GM18858 (cell line): Measurements from ENCODE around the gene ECSIT.
A peak's percentile ranks its signal among the peaks of the same experiment; 100 is the strongest.
"Not testable (repeated sequence)": the region's sequence is repeated elsewhere in the genome, so short reads cannot be mapped to it uniquely, and the experiment has no call there.

Source experiments
- ATAC-seq: cut with Tn5 transposase; IDR thresholded peaks from one replicate; pipeline ENCODE4 v1.9.1; 2021; ENCODE audit not compliant: unreplicated experiment

ECSIT gene, protein sequence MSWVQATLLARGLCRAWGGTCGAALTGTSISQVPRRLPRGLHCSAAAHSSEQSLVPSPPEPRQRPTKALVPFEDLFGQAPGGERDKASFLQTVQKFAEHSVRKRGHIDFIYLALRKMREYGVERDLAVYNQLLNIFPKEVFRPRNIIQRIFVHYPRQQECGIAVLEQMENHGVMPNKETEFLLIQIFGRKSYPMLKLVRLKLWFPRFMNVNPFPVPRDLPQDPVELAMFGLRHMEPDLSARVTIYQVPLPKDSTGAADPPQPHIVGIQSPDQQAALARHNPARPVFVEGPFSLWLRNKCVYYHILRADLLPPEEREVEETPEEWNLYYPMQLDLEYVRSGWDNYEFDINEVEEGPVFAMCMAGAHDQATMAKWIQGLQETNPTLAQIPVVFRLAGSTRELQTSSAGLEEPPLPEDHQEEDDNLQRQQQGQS

GRCh38 chr19:11528551-11529341, at the start of gene ECSIT:
TSS of gene ECSIT (minus strand) at chr19:11529134. CDS start at chr19:11519170, 9,964 bp downstream.
- ATAC-seq = peak; percentile 84

DNA sequence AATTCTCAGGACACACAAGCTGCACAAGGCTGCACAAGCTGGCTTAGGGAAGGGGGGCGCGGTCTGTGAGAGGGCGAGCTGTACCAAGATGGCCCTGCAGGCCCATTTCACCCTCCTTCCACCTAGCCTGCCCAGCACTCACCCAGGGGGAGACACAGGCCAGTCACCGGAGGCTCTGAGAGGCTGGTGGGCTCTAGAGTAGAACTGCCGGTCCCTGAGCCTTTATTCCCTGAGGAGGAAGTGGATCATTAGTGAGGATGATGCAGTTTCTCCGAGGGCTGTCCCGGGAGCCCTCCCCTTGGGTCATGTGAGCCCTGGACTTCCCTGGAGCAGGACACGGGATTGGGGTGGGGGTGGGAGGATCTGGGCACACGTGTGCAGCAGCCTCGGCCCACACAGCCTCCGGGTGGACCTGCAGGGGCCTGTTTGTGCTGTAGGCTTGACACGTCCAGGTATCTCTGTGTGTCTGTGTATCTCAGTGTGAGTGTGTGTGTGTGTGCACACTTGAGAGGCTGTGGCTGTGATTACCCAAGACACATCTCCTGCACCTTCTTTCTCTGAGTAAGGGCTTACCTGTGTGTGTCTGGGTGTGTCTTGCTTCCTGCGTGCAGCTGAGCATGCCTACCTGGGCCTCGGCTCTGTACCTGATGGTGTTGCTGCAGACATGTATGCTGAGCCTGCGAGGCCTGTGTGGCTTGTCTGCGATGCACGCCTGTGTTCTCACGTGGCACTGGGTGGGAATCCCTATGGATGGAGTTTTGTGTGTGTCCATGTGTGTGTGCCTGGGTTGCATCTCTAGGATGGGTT, 48.7 kb upstream of the ECSIT start, which contains the start of gene ACP5:
TSS of gene ACP5 (minus strand) at position 195 of the 807 bp plus-strand sequence. CDS start 328 bp downstream, outside the sequence.
- no peak for ATAC-seq

DNA sequence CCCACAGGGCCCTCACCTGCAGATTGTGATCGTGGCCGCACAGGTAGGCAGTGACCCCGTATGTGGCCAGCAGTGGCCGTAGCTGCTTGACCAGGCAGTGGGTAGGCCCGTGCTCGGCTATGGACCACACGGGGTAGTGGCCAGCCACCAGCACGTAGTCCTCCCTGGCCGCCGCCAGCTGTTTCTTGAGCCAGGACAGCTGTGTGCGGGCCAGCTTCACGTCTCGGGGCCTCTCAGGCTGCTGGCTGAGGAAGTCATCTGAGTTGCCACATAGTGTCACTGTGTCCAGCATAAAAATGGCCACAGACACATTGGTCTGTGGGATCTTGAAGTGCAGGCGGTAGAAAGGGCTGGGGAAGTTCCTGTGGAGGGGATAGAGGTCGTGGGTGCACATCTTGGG, 47.3 kb upstream of the ECSIT start:
- no peak for ATAC-seq

DNA sequence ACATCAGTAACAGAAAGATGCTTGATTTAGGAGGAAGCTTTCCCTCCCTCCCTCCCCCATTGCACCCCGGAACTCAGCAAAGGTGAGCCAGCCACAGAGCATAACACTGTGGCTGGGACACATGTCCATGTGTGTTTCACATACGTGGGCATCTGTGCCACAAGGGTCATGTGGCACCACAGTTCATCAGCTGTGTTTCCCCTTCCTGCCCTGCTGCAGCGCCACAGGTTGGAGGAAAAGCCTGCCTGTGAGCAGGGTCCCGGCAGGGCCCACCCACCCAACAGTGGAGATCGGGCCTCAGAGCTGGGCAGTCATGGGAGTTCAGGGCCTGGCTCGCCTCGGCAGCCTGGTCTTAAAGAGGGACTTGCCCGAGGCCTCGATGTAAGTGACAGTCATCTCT, 45.8 kb upstream of the ECSIT start:
- ATAC-seq = no peak

GRCh38 chr19:11573763-11574162, 44.8 kb upstream of the ECSIT start:
- ATAC-seq = not testable (repeated sequence)

- not testable (repeated sequence) for ATAC-seq
Measured at GRCh38 chr19:11573354-11573753, 44.4 kb upstream of the ECSIT start.

DNA sequence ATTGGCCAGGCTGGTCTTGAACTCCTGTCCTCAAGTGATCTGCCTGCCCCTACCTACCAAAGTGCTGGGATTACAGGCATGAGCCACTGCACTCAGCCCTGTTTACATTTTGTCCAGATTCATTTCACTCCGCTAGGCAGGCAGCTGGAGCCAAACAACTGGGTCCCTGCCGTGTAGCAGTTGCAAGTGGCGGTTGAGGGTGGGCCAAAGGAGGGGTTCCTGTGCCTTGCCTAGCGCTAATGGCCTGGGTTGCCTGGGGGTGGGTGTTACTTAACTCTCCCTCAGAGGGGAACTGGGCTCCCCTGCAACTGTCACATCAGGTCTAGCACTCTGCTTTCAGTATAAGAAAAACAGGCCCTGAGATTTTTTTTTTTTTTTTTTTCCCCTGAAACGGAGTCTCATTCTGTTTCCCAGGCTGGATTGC, 41.1 kb upstream of the ECSIT start:
- no peak for ATAC-seq

- no peak for ATAC-seq
Measured at GRCh38 chr19:11566164-11566563, 37.2 kb upstream of the ECSIT start.

DNA sequence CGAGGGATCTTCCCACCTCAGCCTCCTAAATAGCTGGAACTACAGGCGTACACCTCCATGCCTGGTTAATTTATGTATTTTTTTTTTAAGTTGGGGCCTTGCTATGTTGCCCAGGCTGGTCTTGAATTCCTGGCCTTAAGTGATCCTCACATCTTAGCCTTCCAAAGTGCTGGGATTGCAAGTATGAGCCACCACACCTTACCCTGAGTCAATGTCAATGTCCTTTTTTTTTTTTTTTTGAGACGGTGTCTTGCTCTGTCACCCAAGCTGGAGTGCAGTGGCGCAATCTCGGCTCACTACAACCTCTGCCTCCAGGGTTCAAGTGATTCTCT, 36.7 kb upstream of the ECSIT start:
- ATAC-seq = not testable (repeated sequence)

DNA sequence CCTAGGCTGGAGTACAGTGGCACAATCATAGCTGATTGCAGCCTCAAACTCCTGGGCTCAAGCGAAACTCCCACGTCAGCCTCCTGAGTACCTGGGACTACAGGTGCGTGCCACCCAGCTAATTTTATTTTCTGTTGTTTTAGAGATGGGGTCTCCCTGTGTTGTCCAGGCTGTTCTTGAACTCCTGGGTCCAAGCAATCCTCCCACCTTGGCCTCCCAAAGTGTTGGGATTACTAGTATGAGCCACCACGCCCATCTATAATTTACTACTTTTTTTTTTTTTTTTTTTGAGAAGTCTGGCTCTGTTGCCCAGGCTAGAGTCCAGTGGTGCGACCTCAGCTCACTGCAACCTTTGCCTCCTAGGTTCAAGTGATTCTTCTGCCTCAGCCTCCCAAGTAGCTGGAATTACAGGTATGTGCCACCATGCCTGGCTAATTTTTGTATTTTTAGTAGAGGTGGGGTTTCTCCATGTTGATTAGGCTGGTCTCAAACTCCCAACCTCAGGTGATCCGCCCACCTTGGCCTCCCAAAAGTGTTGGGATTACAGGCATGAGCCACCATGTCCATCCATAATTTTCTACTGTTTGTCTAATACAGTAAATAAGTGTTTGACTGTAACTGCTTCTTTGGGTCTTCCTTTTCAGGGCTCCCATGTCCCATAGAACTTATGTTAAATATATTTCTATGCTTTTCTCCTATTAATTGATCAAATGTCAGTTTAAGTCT, 35.3 kb upstream of the ECSIT start:
- ATAC-seq = not testable (repeated sequence)

DNA sequence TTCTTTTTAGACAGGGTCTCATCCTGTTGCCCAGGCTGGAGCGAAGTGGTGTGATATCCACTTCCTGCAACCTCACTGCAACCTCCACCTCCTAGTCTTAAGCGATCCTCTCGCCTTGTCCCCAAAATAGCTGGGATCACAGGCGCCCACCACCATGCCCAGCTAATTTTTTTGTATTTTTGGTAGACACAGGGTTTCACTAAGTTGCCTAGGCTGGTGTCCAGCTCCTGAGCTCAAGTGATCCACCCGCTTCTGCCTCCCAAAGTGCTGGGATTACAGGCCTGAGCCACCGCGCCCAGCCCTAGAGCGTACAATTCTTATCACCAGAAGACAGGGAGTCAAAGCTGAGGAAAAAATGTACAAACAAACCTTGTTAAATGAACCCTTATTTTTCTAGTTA, 34.6 kb upstream of the ECSIT start:
- no peak for ATAC-seq

DNA sequence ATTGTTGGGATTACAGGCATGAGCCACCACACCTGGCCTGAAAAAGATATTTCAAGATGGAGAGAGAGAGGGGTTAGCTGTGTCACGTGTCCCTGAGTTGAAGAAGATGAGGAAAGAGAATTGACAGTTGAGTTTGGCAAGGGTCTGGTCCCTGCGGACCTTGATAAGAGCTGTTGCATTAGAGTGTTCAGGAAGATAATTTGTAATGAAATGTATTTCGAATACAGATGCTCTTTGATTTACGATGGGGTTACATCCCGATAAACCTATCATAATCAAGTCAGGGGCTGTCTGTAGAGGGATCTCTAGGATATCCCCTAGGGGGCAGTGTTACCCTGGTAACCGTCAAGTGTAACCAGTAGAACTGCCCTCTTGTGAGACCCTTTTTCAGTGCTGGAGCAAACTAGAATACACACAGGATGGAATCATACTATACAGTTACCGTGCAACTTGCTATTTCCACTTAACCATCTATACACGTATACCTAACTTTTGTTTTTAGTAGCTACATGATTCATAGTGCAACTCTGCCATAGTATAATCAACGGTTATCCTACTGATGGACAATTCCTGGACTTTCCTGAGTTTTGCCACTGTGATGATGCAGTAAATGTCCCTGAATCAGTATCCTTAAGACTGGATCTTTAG, 31.6 kb upstream of the ECSIT start:
- ATAC-seq = no peak

DNA sequence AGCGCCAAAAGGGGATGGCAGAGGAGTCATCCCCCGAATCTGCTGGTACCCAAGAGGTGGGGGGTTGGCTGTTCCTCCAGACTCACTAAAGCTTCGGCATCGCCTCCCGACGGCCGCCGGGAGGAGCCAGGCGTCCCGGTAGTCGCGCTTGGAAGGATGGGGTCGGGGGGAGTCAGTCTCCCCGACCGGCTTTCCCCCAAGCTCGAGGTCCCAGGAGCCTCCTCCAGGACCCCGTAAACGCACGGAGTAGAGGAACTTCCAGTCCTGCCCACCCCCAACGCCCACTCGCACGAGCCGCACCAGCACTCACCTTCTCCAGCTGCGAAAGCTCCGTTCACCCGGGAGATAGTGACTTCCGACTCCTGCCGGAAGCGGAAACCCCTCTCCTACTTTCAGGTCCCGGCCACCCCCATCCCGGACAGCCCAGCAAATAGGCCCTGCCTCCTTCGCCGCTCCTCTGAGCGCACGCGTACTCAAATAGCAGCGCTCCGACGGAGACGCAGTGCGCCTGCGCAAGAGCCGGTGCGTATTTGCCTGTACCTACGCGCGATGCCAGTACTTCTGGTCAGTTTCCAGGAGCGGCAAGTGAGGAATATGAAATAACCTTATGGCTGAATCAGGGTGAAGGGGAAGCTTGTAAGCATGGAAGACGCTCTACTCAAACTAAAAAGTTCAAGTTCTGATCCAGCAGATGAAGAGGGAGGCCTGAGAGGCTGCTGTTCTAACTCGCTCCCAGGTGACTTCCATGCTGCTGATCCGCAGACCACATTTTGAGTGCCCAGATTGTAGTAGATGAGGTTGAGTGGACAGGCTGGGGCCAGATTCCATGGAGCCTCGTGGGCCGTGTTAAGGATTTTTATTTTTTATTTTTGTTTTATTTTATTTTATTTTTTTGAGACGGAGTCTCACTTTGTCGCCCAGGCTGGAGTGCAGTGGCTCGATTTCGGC, 30.2 kb upstream of the ECSIT start, which contains the start of gene ELOF1:
TSS of gene ELOF1 (minus strand) at position 350 of the 948 bp plus-strand sequence. CDS start 4,883 bp downstream, outside the sequence.
- ATAC-seq = peak; percentile 58

DNA sequence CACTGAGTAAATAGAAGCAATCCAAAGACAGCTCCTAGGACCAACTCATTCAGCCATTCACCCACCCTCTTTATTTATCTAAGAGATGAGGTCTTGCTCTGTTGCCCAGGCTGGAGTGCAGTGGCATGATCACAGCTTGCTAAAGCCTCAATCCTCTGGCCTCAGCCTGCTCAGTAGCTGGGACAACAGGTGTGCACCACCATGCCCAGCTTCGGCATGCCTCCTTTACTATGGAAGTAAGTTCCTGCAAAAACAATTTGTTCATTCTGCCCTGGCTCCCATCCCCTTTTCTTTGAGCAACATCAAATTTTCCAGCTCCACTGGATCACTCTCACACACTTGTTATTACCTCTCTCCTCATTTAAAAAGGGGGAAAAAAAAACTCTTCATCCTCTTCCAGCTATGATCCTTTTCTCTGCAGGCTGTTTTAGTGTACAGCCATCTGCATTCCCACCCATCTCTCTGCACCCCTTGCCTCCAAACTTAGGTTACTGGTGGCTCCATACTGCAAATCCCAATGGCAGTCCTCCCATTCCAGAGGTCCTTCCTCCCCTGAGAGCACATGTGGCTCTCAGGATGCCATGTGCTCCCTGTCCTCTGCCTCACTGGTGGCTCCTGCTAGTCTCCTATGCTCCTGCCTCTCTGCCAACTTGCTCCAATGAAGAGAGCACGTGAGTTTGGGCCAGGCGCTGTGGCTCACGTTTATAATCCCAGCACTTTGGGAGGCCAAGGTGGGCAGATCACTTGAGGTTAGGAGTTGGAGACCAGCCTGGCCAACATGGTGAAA, 27.9 kb upstream of the ECSIT start:
- ATAC-seq = no peak

DNA sequence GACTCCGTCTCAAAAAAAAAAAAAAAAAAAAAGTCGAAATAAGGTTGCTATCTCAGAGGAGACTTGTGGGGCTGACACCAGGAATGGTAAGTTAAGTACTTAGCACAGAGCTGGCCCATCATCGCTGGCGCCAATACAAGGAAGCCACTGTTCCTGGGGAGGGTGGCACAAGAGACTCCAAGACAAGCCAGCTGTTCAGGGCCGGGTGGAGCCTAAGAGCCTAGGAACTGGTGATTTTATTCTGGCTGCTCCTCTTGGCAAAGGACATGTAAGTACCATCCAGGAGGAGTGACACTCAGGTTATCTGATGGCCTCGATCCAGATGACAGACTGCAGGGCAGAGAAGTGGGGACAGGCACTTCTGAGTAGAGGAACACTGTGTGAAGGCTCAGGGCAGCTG, 26.3 kb upstream of the ECSIT start:
- ATAC-seq = no peak

DNA sequence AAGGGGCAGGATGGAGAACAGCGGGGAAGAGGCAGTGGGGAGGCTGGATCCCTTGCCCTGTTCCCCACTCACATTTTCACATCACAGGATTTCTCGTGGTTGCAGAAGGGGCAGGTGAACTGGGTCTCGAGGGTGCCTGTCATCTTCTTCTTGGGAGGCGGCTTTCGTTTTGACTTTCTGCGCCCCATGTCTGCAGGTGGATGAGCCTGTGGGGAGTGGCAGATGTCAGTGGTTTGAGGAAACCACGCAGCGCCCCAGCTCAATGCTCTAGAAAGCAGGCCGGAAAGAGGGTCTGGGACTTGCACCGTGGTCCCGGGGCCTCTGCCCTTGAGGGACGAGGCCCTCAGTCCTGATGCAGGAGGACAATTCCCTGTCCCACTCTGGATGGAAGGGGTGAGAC, 25.2 kb upstream of the ECSIT start:
- ATAC-seq = no peak

DNA sequence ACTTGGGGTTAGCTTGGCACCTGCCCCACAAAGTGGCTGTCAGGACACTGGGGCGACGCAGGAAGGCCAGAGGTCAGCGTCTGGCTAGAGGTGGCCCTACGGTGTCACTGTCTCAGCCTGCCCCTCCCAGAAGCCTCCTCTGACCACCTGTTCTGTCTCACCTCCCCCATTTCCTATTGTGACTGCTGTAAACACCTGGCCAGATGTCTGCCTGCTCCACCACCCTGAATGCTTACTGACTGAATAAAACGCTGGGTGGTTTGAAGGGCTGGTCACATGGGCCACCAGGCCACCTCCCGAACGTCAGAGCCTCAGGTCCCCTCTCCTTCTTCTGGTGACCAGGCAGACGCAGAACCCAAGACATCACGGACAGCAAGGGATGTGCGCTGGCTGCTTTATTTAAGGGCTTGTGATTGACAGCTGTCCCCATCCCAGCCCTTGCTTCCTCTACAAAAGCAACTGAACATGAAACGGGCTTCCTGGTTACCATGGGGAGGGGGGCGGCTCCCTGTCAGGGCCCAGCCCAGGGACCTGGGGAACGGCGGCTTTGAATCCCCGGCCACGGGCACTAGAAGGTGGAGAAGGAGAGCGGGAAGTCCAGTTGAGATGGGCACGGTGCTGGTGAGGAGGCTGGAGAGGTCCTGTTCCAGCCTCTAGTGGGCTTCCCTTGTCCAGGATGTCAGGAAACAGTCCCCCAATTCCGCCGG, 23.9 kb upstream of the ECSIT start:
- no peak for ATAC-seq
